Endothelial cell of umbilical vein (primary cell): ENCODE data around the gene CCDC85C. TPM values are rescaled to one million over a fixed set of nuclear protein-coding genes. Genes with fewer than 3 reads are reported as not detected.

Experiments used
- BruUV-seq: library from RNA; stranded (reverse); fragments of 400-500 nt; replicated peaks from 2 replicates; lab custom pipeline; 2021; lab: Mats Ljungman, UMichigan
- CTCF ChIA-PET: fragments of 300-600, 350-600 bp; sonication (Branson Sonifier 250); formaldehyde crosslinking; loops from one replicate; lab custom pipeline; 2021; ENCODE audit warnings: antibody characterized with exemption, inconsistent platforms; lab: Charles Lee
- POLR2A ChIA-PET: fragments of 300-600, 350-600 bp; sonication (Branson Sonifier 250); formaldehyde crosslinking; loops from one replicate; lab custom pipeline; 2021; ENCODE audit warnings: antibody characterized with exemption, inconsistent platforms; lab: Charles Lee
- DNase-seq: peaks from one replicate; pipeline ENCODE4 v3.0.0-alpha.2; 2011; ENCODE audit warnings: low read depth, low spot score
- FAIRE-seq: peaks from 2 replicates; lab custom pipeline; 2011; peaks lifted over from hg19 to GRCh38; lab: Jason Lieb, UNC
- H2AFZ ChIP-seq: 2 replicates; pipeline ENCODE4 v1.6.0; 2012; ENCODE audit warnings: low read depth, low read length, control low read depth, inconsistent platforms
- H3K27ac ChIP-seq: 2 replicates; pipeline ENCODE4 v1.5.1; 2011; ENCODE audit warnings: low read depth, mild to moderate bottlenecking, control low read depth, low read length, moderate library complexity; ENCODE audit not compliant: insufficient read depth
- H3K27me3 ChIP-seq, 2 experiments: 2 replicates each; pipeline versions ENCODE4 v1.6.0 to v1.6.1; 2011; ENCODE audit warnings: low read length in 2 of 2, mixed read lengths in 1 of 2; ENCODE audit not compliant: control insufficient read depth in 2 of 2, insufficient read depth in 2 of 2
- H3K36me3 ChIP-seq, 2 experiments: 2 replicates in 1 of 2; 3 replicates in 1 of 2; pipeline ENCODE4 v1.5.1; 2011; ENCODE audit warnings: low read length in 2 of 2, mild to moderate bottlenecking in 1 of 2, moderate library complexity in 1 of 2; ENCODE audit not compliant: control insufficient read depth in 2 of 2, insufficient read depth in 2 of 2; ENCODE audit errors: extremely low read depth in 1 of 2
- H3K4me1 ChIP-seq: 3 replicates; pipeline ENCODE4 v1.5.1; 2011; ENCODE audit warnings: mild to moderate bottlenecking, low read length; ENCODE audit not compliant: control insufficient read depth, insufficient read depth; ENCODE audit errors: extremely low read depth
- H3K4me2 ChIP-seq: 2 replicates; pipeline ENCODE4 v1.6.1; 2011; ENCODE audit warnings: low read length, control low read depth, mixed read lengths; ENCODE audit not compliant: insufficient read depth
- H3K4me3 ChIP-seq, 3 experiments: fragments of 200-600 bp in 1 of 3; sonication (generic), shearing (Covaris generic) in 1 of 3; replicated peaks in 1 of 3; 2 replicates each; pipeline ENCODE4 v1.5.1; 2011 to 2016; ENCODE audit warnings: control low read depth in 3 of 3, low read length in 3 of 3, mild to moderate bottlenecking in 2 of 3, inconsistent platforms in 1 of 3, low read depth in 1 of 3, moderate library complexity in 1 of 3; ENCODE audit not compliant: insufficient read depth in 1 of 3
- H3K79me2 ChIP-seq: 2 replicates; pipeline ENCODE4 v1.6.0; 2012; ENCODE audit warnings: low read length, inconsistent platforms; ENCODE audit not compliant: control insufficient read depth, insufficient read depth
- H3K9ac ChIP-seq: replicated peaks from 2 replicates; pipeline ENCODE3; 2011; ENCODE audit warnings: low read length, control low read depth; ENCODE audit not compliant: insufficient read depth; ENCODE audit errors: extremely low read depth
- H3K9me1 ChIP-seq: replicated peaks from 3 replicates; pipeline ENCODE4 v1.6.0; 2011; ENCODE audit warnings: mild to moderate bottlenecking, low read length; ENCODE audit not compliant: control insufficient read depth, insufficient read depth; ENCODE audit errors: extremely low read depth
- H3K9me3 ChIP-seq: replicated peaks from 2 replicates; pipeline ENCODE4 v1.5.1; 2012; ENCODE audit warnings: low read length, inconsistent platforms; ENCODE audit not compliant: control insufficient read depth, insufficient read depth
- H4K20me1 ChIP-seq: replicated peaks from 2 replicates; pipeline ENCODE3; 2011; ENCODE audit warnings: mild to moderate bottlenecking, low read length; ENCODE audit not compliant: control insufficient read depth, insufficient read depth; ENCODE audit errors: extremely low read depth
- CTCF ChIP-seq, 2 donors: IDR thresholded peaks; 1 replicate in 1 of 2; 2 replicates in 1 of 2; pipeline ENCODE4 v1.5.1; 2011; ENCODE audit warnings: low read length in 2 of 2, mild to moderate bottlenecking in 2 of 2, moderate library complexity in 2 of 2, control low read depth in 1 of 2, inconsistent platforms in 1 of 2, low read depth in 1 of 2; ENCODE audit not compliant: insufficient read depth in 1 of 2; ENCODE audit errors: extremely low read depth in 1 of 2
- EZH2 ChIP-seq: IDR thresholded peaks from 2 replicates; pipeline ENCODE4 v1.6.1; 2012; ENCODE audit warnings: borderline replicate concordance, low read depth, mild to moderate bottlenecking, moderate library complexity, low read length, inconsistent platforms; ENCODE audit not compliant: severe bottlenecking
- FOS ChIP-seq: IDR thresholded peaks from 2 replicates; pipeline ENCODE4 v1.6.1; 2011; ENCODE audit warnings: mild to moderate bottlenecking, low read length, moderate library complexity, borderline replicate concordance; ENCODE audit not compliant: insufficient read depth
- GATA2 ChIP-seq: IDR thresholded peaks from 2 replicates; pipeline ENCODE4 v1.7.0; 2011; ENCODE audit warnings: low read depth, mild to moderate bottlenecking, moderate library complexity, mixed read lengths, low read length; ENCODE audit not compliant: insufficient read length, insufficient read depth
- JUN ChIP-seq: IDR thresholded peaks from 2 replicates; pipeline ENCODE4 v1.6.1; 2011; ENCODE audit warnings: borderline replicate concordance, low read depth; ENCODE audit not compliant: insufficient read length, insufficient read depth
- MAX ChIP-seq: IDR thresholded peaks from 2 replicates; pipeline ENCODE4 v1.6.1; 2011; ENCODE audit not compliant: insufficient read depth, insufficient read length
- MYC ChIP-seq: IDR thresholded peaks from one replicate; pipeline ENCODE4 v1.6.1; 2011; ENCODE audit warnings: mild to moderate bottlenecking, low read depth, low read length
- POLR2A ChIP-seq: IDR thresholded peaks from 2 replicates; pipeline ENCODE4 v1.6.1; 2012; ENCODE audit warnings: low read depth, mild to moderate bottlenecking, control low read depth, low read length
- POLR2AphosphoS5 ChIP-seq: IDR thresholded peaks from 2 replicates; pipeline ENCODE4 v1.6.1; 2012; ENCODE audit warnings: low read depth, mild to moderate bottlenecking, control low read depth, low read length, moderate library complexity; ENCODE audit not compliant: insufficient read depth
- dilution Hi-C: fragments of 300-500 bp; cut with MboI; formaldehyde crosslinking; loops from one replicate; pipeline ENCODE4 v1.15.0; 2019; ENCODE audit warnings: low sequenced_read_pairs; ENCODE audit not compliant: extremely low pct_ligation_motif_present
- intact Hi-C: fragments of 100-400 bp; cut with micrococcal nuclease; formaldehyde crosslinking; loops from one replicate; pipeline ENCODE4 v1.10.0; 2022
- polyA plus RNA-seq, 4 experiments: library from polyadenylated mRNA; depleted of rRNA in 3 of 4; stranded (reverse) in 3 of 4; unstranded in 1 of 4; fragments of >200 nt; gene quantifications; 2 replicates each; pipeline versions ENCODE4 v1.2.1 to v1.2.3, GENCODE V29; 2011 to 2012; ENCODE audit warnings: missing spikeins in 1 of 4
- total RNA-seq: library from RNA; stranded (reverse); gene quantifications from 2 replicates; pipeline ENCODE4 v1.2.3, GENCODE V29; 2021

CCDC85C gene
- total and polyA plus RNA-seq, 2 donors (not counting 3 experiments of a cell fraction or from before 2014, with no cell fraction given) = 7.5 to 17.8 TPM

- H3K4me3 ChIP-seq = no peak overlapping the region
- no peak for DNase-seq
- no peak for TF ChIP-seq EZH2
- no peak for TF ChIP-seq MAX
- TF ChIP-seq POLR2A = no peak
- TF ChIP-seq FOS = no peak
- no peak for TF ChIP-seq JUN
- TF ChIP-seq CTCF (IDR thresholded peaks at IDR 0.05; ENCODE audit: extremely low read depth in 1 of 2, insufficient read depth in 1 of 2, low read depth in 1 of 2, low read length in 2 of 2) = no peak
- TF ChIP-seq GATA2 = no peak
- TF ChIP-seq MYC = no peak
- no peak for TF ChIP-seq POLR2AphosphoS5
- H3K36me3 ChIP-seq = no peaks in the 10 kb centered on the region
- dilution Hi-C loops = no loop called here
- H3K27ac ChIP-seq = no peak overlapping the region
- no peak overlapping the region for H3K9ac ChIP-seq
- ChIA-PET POLR2A (no interaction called here), CTCF (interaction anchor here (1.2 kb wide), 1 partner anchor 21 kb away, joined by 9 read pairs; the partner anchor contains the start of gene CCDC85C)
- H3K27me3 ChIP-seq = no peaks in the 10 kb centered on the region
- H3K4me1 ChIP-seq = peaks cover 3% of the 10 kb centered on the region
- no peak overlapping the region for H3K4me2 ChIP-seq
- no peaks in the 10 kb centered on the region for H3K9me1 ChIP-seq
- H4K20me1 ChIP-seq = no peaks in the 10 kb centered on the region
- BruUV-seq = no TSS peak
- no peaks in the 10 kb centered on the region for H3K9me3 ChIP-seq
- no peak for FAIRE-seq
- H2AFZ ChIP-seq = no peak overlapping the region
- intact Hi-C loops = loop anchor here (5.0 kb wide), 1 partner anchor 233 kb away; no protein-coding TSS in a partner anchor
- no peaks in the 10 kb centered on the region for H3K79me2 ChIP-seq
Measured at GRCh38 chr14:99625476-99625875, 21.5 kb upstream of the CCDC85C start.
